Measurements from ENCODE around the gene ZFAND2B. TPM values are rescaled to one million over a fixed set of nuclear protein-coding genes. Genes with fewer than 3 reads are reported as not detected.

ZFAND2B gene
- total RNA-seq, 2 experiments from 2014 or later = 49.1 to 60.2 TPM

DNA sequence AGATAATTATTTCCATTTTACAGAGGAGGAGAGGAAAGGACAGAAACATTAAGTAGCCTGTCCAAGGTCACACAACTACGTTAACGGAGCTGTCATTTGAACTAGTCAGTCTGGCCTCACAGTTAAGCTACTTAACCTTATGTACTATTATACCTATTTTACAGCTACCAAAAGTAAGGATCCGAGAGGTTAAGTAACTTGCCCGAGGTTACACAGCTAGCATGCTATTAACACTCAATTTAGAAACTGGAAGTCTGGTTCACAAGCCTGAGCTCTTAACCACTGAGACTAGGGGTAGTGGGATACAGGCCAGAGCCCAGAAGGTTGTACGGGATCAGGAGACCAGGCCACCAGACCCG lies 38.2 kb downstream of the ZFAND2B start:
- Mint-ChIP-seq H3K36me3 (ENCODE audit: low read depth) (peaks cover 34% of the 10 kb centered on the region), H3K4me3 (peak overlapping the region; percentile 99), H3K4me1 (peaks cover 59% of the 10 kb centered on the region), H3K9me3 (no peaks in the 10 kb centered on the region), H3K27me3 (no peaks in the 10 kb centered on the region), H3K27ac (peak overlapping the region; percentile 99)
- DNase-seq = no peak
- POLR2A ChIA-PET = interaction anchor here (1.0 to 1.4 kb wide), 2 partner anchors 9 to 10 kb away, joined by 4 to 5 read pairs; partner anchors contain the start of gene TUBA4A
- CTCF ChIA-PET = interaction anchor here (0.9 to 2.9 kb wide), 13 partner anchors 10 to 347 kb away, joined by 3 to 15 read pairs (median 4); partner anchors contain the start of genes ABCB6, ANKZF1, ATG9A and TUBA4A

GRCh38 chr2:219245148-219245898 lies 38.7 kb downstream of the ZFAND2B start, which contains the start of the genes GLB1L and STK16:
TSS of gene GLB1L (minus strand) at chr2:219245444. CDS start at chr2:219243573, 1,871 bp downstream.
TSS of gene STK16 (plus strand) at chr2:219245479. CDS start at chr2:219246000, 521 bp downstream.
- H3K9me3 Mint-ChIP-seq = no peaks in the 10 kb centered on the region
- peaks cover 65% of the 10 kb centered on the region for H3K4me1 Mint-ChIP-seq
- H3K4me3 Mint-ChIP-seq = peak within 1 kb of the TSS; percentile 99
- peak within 1 kb of the TSS; percentile 99 for H3K27ac Mint-ChIP-seq
- peak; percentile 89 for DNase-seq
- H3K36me3 Mint-ChIP-seq (ENCODE audit: low read depth) = peaks cover 40% of the 10 kb centered on the region
- POLR2A ChIA-PET = interaction anchor here (1.0 to 1.4 kb wide), 2 partner anchors 9 to 10 kb away, joined by 4 to 5 read pairs; partner anchors contain the start of gene TUBA4A
- H3K27me3 Mint-ChIP-seq = no peaks in the 10 kb centered on the region
- CTCF ChIA-PET = interaction anchor here (0.9 to 2.9 kb wide), 14 partner anchors 10 to 348 kb away, joined by 3 to 15 read pairs (median 4); partner anchors contain the start of genes ABCB6, ANKZF1, ATG9A and TUBA4A

DNA sequence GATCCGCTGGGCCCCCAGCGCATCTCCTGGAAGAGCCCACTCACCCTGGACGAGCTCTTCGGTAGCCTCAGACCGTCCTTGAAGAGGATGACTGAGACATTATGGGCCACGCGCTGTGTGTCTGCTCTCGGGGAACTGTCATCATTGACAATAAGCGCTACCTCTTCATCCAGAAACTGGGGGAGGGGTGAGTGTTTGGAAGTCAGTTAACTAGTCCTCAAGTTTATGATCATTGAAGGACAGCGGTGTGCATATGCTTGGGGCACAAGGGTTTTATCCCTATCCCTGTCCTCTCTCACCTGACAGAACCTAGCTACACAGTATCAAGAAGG lies 39.3 kb downstream of the ZFAND2B start:
- Mint-ChIP-seq H3K9me3 (no peaks in the 10 kb centered on the region), H3K27ac (peak overlapping the region; percentile 99), H3K27me3 (no peaks in the 10 kb centered on the region), H3K4me3 (peak overlapping the region; percentile 99), H3K36me3 (ENCODE audit: low read depth) (peaks cover 45% of the 10 kb centered on the region), H3K4me1 (peaks cover 70% of the 10 kb centered on the region)
- peak; percentile 32 for DNase-seq
- ChIA-PET POLR2A (interaction anchor here (1.4 kb wide), 1 partner anchor 8 kb away, joined by 5 read pairs; the partner anchor contains the start of gene TUBA4A), CTCF (interaction anchor here (0.9 to 2.9 kb wide), 11 partner anchors 9 to 348 kb away, joined by 3 to 15 read pairs (median 5); partner anchors contain the start of genes ANKZF1, ATG9A, TUBA4A and ZFAND2B)

DNA sequence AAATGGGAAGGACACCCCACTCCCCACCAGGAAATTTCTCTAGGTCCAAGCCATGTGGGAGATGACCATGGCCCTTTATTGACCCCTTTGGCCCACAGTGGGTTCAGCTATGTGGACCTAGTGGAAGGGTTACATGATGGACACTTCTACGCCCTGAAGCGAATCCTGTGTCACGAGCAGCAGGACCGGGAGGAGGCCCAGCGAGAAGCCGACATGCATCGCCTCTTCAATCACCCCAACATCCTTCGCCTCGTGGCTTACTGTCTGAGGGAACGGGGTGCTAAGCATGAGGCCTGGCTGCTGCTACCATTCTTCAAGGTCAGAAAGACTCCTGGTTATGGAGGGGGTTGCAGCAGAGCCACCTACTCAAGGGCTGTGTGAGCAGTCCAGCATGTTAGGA lies 40.0 kb downstream of the ZFAND2B start:
- H3K36me3 Mint-ChIP-seq (ENCODE audit: low read depth) = peaks cover 52% of the 10 kb centered on the region

DNA sequence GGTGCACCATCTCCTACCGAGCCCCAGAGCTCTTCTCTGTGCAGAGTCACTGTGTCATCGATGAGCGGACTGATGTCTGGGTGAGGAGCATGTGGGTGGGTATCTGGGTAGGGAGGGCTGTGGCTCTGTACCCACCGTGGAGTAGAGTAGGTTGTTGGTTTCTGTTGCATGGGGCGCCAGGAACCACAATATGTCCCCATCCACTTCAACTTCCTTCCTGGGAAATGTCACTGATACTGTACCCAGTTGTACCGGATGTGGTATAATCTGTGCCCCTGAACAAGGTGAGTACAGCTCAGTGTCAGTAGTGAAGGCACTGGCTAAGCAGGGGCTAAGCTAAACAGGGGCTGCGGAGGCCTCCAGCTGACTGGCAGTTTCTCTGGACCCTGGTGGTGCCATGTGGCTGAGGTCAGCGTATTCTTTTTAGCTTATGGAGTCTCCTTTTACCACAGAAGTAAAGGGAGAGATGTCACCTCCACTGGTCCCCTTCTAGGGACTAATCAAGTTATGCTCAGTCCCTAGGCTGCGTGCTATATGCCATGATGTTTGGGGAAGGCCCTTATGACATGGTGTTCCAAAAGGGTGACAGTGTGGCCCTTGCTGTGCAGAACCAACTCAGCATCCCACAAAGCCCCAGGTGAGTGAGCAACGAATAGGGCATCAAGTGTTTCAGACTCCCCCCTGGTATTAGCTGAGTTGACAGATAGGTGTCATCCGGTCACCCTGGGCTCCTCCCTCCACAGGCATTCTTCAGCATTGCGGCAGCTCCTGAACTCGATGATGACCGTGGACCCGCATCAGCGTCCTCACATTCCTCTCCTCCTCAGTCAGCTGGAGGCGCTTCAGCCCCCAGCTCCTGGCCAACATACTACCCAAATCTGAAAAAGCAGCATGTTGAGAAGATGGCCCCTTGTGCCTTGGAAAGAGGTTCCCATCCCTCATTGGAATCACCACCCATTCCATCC lies 41.4 kb downstream of the ZFAND2B start:
- Mint-ChIP-seq H3K27ac (peak overlapping the region; percentile 91), H3K9me3 (no peaks in the 10 kb centered on the region), H3K36me3 (ENCODE audit: low read depth) (peaks cover 66% of the 10 kb centered on the region), H3K4me3 (peak overlapping the region; percentile 99), H3K27me3 (no peaks in the 10 kb centered on the region), H3K4me1 (peaks cover 86% of the 10 kb centered on the region)
- POLR2A ChIA-PET = interaction anchor here (1.0 kb wide), 1 partner anchor 31 kb away, joined by 6 read pairs; the partner anchor contains the start of gene DNAJB2
- DNase-seq = peak; percentile 73
- CTCF ChIA-PET = interaction anchor here (0.6 to 9.7 kb wide), 14 partner anchors 8 to 203 kb away, joined by 3 to 99 read pairs (median 4); partner anchors contain the start of genes ABCB6 and DNAJB2

More for the DNA sequence above, 40.0 kb downstream of the ZFAND2B start:
- Mint-ChIP-seq H3K4me3 (peak overlapping the region; percentile 99), H3K4me1 (peaks cover 77% of the 10 kb centered on the region), H3K9me3 (no peaks in the 10 kb centered on the region), H3K27ac (peak overlapping the region; percentile 99), H3K27me3 (no peaks in the 10 kb centered on the region)
- POLR2A ChIA-PET = no interaction called here
- no peak for DNase-seq
- CTCF ChIA-PET = interaction anchor here (1.5 to 2.9 kb wide), 3 partner anchors 8 to 44 kb away, joined by 6 to 15 read pairs (median 14); partner anchors contain the start of genes ANKZF1, ATG9A and TUBA4A

DNA sequence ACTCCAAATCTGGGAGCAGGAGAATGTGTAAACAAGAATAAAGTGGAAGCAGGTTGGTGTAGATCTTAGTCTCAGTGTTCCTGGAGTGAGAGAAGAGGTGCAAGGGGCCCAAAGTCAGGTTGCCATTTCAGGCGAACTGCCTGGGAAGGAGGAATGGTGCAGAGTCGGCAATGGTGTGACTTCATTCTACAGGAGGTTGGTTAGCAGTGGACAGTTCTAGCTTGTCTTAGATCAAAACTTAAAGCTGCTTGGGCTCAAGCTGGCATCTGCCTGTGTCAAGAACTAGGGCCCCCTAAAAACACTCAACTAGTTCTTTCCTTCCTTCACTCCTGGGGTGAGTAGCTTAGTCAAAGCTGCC lies 42.2 kb downstream of the ZFAND2B start:
- POLR2A ChIA-PET = no interaction called here
- CTCF ChIA-PET = interaction anchor here (1.0 to 9.7 kb wide), 11 partner anchors 10 to 74 kb away, joined by 3 to 99 read pairs (median 5); partner anchors contain the start of genes ABCB6 and DNAJB2
- H3K27me3 Mint-ChIP-seq = no peaks in the 10 kb centered on the region
- H3K4me3 Mint-ChIP-seq = peak overlapping the region; percentile 99
- H3K9me3 Mint-ChIP-seq = no peaks in the 10 kb centered on the region
- H3K27ac Mint-ChIP-seq = peak overlapping the region; percentile 91
- peaks cover 79% of the 10 kb centered on the region for H3K4me1 Mint-ChIP-seq
- H3K36me3 Mint-ChIP-seq (ENCODE audit: low read depth) = peaks cover 66% of the 10 kb centered on the region
- DNase-seq = no peak

- ChIA-PET POLR2A (interaction anchor here (1.0 kb wide), 1 partner anchor 20 kb away, joined by 3 read pairs; the partner anchor contains the start of genes ANKZF1 and ATG9A), CTCF (interaction anchor here (1.0 to 9.7 kb wide), 11 partner anchors 9 to 66 kb away, joined by 3 to 99 read pairs (median 4); partner anchors contain the start of genes ABCB6 and DNAJB2)
- Mint-ChIP-seq H3K4me3 (peak overlapping the region; percentile 99), H3K4me1 (peaks cover 76% of the 10 kb centered on the region), H3K36me3 (ENCODE audit: low read depth) (peaks cover 66% of the 10 kb centered on the region), H3K27me3 (no peaks in the 10 kb centered on the region), H3K9me3 (no peaks in the 10 kb centered on the region), H3K27ac (peak overlapping the region; percentile 91)
- DNase-seq = peak; percentile 56
These were observed 42.8 kb downstream of the ZFAND2B start for GRCh38 chr2:219249203-219249980.

- no peak for DNase-seq
- ChIA-PET CTCF (interaction anchor here (1.2 to 9.7 kb wide), 4 partner anchors 28 to 48 kb away, joined by 3 to 99 read pairs (median 38); partner anchors contain the start of gene DNAJB2), POLR2A (interaction anchor here (1.0 kb wide), 1 partner anchor 21 kb away, joined by 3 read pairs; the partner anchor contains the start of genes ANKZF1 and ATG9A)
- Mint-ChIP-seq H3K9me3 (no peaks in the 10 kb centered on the region), H3K4me3 (peak overlapping the region; percentile 99), H3K36me3 (ENCODE audit: low read depth) (peaks cover 66% of the 10 kb centered on the region), H3K27ac (peak overlapping the region; percentile 91), H3K4me1 (peaks cover 75% of the 10 kb centered on the region), H3K27me3 (no peaks in the 10 kb centered on the region)
These were observed 43.6 kb downstream of the ZFAND2B start for GRCh38 chr2:219250049-219250781.

- H3K27ac Mint-ChIP-seq = peak overlapping the region; percentile 93
- H3K27me3 Mint-ChIP-seq = no peaks in the 10 kb centered on the region
- H3K36me3 Mint-ChIP-seq (ENCODE audit: low read depth) = peaks cover 62% of the 10 kb centered on the region
- no peak for DNase-seq
- peak overlapping the region; percentile 99 for H3K4me3 Mint-ChIP-seq
- ChIA-PET CTCF (interaction anchor here (0.7 to 9.7 kb wide), 8 partner anchors 10 to 78 kb away, joined by 3 to 99 read pairs (median 4); partner anchors contain the start of genes DNAJB2 and ZFAND2B), POLR2A (interaction anchor here (1.3 kb wide), 1 partner anchor 22 kb away, joined by 3 read pairs; the partner anchor contains the start of genes ANKZF1 and ATG9A)
- no peaks in the 10 kb centered on the region for H3K9me3 Mint-ChIP-seq
- H3K4me1 Mint-ChIP-seq = peaks cover 73% of the 10 kb centered on the region
These were observed 45.1 kb downstream of the ZFAND2B start for GRCh38 chr2:219251656-219252055.

GRCh38 chr2:219252084-219252483 lies 45.5 kb downstream of the ZFAND2B start:
- ChIA-PET CTCF (interaction anchor here (0.7 to 9.7 kb wide), 7 partner anchors 9 to 78 kb away, joined by 3 to 99 read pairs (median 4); partner anchors contain the start of genes DNAJB2 and ZFAND2B), POLR2A (interaction anchor here (1.3 to 1.5 kb wide), 2 partner anchors 23 to 41 kb away, joined by 3 to 6 read pairs; partner anchors contain the start of genes ANKZF1 and ATG9A)
- Mint-ChIP-seq H3K36me3 (ENCODE audit: low read depth) (peaks cover 58% of the 10 kb centered on the region), H3K4me3 (peak overlapping the region; percentile 99), H3K9me3 (no peaks in the 10 kb centered on the region), H3K27me3 (no peaks in the 10 kb centered on the region), H3K4me1 (peaks cover 68% of the 10 kb centered on the region), H3K27ac (peak overlapping the region; percentile 93)
- no peak for DNase-seq

All from activated CD4-positive, alpha-beta T cell treated with anti-CD3 and anti-CD28 coated beads, Interleukin-2, amount 10 ng/mL, durations not matched to agents 7 days and 5 days (primary cell).